A673 (cell line): ENCODE data around the gene APOF.

Source experiments
- EZH2 ChIP-seq: fragments of 200-600 bp; sonication (generic); IDR thresholded peaks from 2 replicates; pipeline ENCODE4 v1.6.1; 2017; ENCODE audit warnings: borderline replicate concordance, low read depth, mild to moderate bottlenecking, mixed read lengths, antibody characterized with exemption, low read length; ENCODE audit not compliant: poor library complexity, severe bottlenecking
- TF ChIP-seq, protein P1 (sequence below): fragments of 300-800, 200-600 bp; sonication (generic); conservative IDR thresholded peaks from 2 replicates; pipeline ENCODE4 v1.5.1; 2017; ENCODE audit warnings: low read depth, mild to moderate bottlenecking, antibody characterized with exemption, low read length, moderate library complexity, mixed read lengths

- TF ChIP-seq, protein P1, sequence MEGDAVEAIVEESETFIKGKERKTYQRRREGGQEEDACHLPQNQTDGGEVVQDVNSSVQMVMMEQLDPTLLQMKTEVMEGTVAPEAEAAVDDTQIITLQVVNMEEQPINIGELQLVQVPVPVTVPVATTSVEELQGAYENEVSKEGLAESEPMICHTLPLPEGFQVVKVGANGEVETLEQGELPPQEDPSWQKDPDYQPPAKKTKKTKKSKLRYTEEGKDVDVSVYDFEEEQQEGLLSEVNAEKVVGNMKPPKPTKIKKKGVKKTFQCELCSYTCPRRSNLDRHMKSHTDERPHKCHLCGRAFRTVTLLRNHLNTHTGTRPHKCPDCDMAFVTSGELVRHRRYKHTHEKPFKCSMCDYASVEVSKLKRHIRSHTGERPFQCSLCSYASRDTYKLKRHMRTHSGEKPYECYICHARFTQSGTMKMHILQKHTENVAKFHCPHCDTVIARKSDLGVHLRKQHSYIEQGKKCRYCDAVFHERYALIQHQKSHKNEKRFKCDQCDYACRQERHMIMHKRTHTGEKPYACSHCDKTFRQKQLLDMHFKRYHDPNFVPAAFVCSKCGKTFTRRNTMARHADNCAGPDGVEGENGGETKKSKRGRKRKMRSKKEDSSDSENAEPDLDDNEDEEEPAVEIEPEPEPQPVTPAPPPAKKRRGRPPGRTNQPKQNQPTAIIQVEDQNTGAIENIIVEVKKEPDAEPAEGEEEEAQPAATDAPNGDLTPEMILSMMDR = no peak
- TF ChIP-seq EZH2 = no peak
These were observed 24.6 kb upstream of the APOF start for GRCh38 chr12:56387152-56387736.
